ENCODE results near the gene HMGN3. TPM values are rescaled to one million over a fixed set of nuclear protein-coding genes. Genes with fewer than 3 reads are reported as not detected.

HMGN3 gene
- total RNA-seq, 1 donor from 2014 or later, result 86.2 TPM

- no peak for DNase-seq (ENCODE audit: low read depth)
- TF ChIP-seq CTCF (conservative IDR thresholded peaks at IDR 0.05; ENCODE audit: low read depth, low read length), result no peak
- H3K4me3 ChIP-seq (ENCODE audit: low read depth, low read length), result no peak overlapping the region
Observed at GRCh38 chr6:79225717-79226599, 8.5 kb downstream of the HMGN3 start.

GRCh38 chr6:79223611-79224404 lies 10.7 kb downstream of the HMGN3 start:
- TF ChIP-seq CTCF (conservative IDR thresholded peaks at IDR 0.05; ENCODE audit: low read depth, low read length), result no peak
- H3K4me3 ChIP-seq (ENCODE audit: low read depth, low read length), result no peak overlapping the region
- DNase-seq (ENCODE audit: low read depth), result peak; percentile 32

GRCh38 chr6:79215213-79215824 lies 19.2 kb downstream of the HMGN3 start:
- no peak overlapping the region for H3K4me3 ChIP-seq (ENCODE audit: low read depth, low read length)
- TF ChIP-seq CTCF (conservative IDR thresholded peaks at IDR 0.05; ENCODE audit: low read depth, low read length), result no peak
- no peak for DNase-seq (ENCODE audit: low read depth)

DNA sequence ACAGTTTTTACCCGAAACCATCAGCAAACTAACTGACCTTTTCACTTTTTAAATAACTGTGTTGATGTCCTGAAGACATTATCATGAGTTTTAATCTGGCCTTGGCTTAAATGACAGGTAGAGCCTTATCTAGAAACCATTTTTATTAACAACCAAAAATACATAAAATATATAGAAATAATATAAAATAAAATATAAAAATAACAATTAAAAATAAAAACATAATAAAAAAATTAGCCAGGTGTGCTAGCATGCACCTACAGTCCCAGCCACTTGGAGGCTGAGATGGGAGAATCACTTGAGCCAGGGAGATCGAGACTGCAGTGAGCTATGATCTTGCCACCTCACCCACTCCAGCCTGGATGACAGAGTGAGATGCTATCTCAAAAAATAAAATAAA lies 21.6 kb downstream of the HMGN3 start:
- no peak for DNase-seq (ENCODE audit: low read depth)

DNA sequence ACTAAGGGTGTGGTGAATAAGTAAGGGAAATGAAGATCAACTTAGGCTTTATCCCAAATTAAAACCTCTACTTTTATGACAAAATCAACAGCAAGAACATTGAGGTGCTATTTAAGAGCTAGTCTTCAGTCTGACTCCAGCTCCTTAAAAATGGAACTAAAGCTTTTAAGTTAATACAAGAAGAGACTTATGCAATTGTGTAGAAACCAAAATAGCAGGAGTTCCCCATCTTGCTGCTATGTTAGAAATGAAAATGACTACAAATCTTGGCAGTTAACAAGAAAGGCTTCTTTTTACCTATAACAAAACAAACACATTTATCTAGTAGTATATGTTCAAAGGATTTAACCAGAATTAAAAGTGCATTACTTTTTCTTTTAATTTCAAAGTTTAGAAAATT lies 25.7 kb downstream of the HMGN3 start:
- H3K4me3 ChIP-seq (ENCODE audit: low read depth, low read length), result no peak overlapping the region
- no peak for TF ChIP-seq CTCF (conservative IDR thresholded peaks at IDR 0.05; ENCODE audit: low read depth, low read length)
- no peak for DNase-seq (ENCODE audit: low read depth)

More for the DNA sequence above, 21.6 kb downstream of the HMGN3 start:
- TF ChIP-seq CTCF (conservative IDR thresholded peaks at IDR 0.05; ENCODE audit: low read depth, low read length), result no peak
- H3K4me3 ChIP-seq (ENCODE audit: low read depth, low read length), result no peak overlapping the region

GRCh38 chr6:79203753-79204253 lies 30.7 kb downstream of the HMGN3 start:
- H3K4me3 ChIP-seq (ENCODE audit: low read depth, low read length), result no peak overlapping the region
- DNase-seq (ENCODE audit: low read depth), result no peak
- TF ChIP-seq CTCF (conservative IDR thresholded peaks at IDR 0.05; ENCODE audit: low read depth, low read length), result no peak
